ENCODE results near the gene GDNF. TPM values are rescaled to one million over a fixed set of nuclear protein-coding genes. Genes with fewer than 3 reads are reported as not detected.
"Not testable (repeated sequence)": the region's sequence is repeated elsewhere in the genome, so short reads cannot be mapped to it uniquely, and the experiment has no call there.

Gene GDNF
- total and polyA plus RNA-seq, 4 experiments from 2014 or later = not detected

DNA sequence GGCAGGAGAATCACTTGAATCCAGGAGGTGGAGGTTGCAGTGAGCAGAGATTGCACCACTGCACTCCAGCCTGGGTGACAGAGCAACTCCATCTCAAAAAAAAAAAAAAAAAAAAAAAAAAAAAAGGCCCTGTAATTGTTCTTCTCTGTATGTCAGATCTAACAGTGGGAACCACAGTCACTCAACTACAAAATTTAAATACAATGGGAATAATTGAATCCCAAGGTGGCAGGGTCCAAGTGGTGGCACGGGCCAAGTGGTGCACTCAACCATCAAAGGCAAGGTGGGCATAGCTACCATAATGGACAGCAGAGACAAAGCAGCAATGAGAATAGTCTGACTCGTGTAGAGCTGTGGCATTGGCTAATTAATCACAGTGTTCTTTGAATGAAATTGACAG, 44.5 kb downstream of the GDNF start:
- H3K27ac ChIP-seq (ENCODE audit: low read depth, low read length); H3K27me3 ChIP-seq (ENCODE audit: insufficient read depth, low read length); H3K4me3 Mint-ChIP-seq; H3K9me3 ChIP-seq (ENCODE audit: control insufficient read depth in 1 of 2, low read length in 2 of 2); H3K4me1 ChIP-seq (ENCODE audit: insufficient read depth, low read length); H3K36me3 ChIP-seq (ENCODE audit: insufficient read depth, low read length); CTCF ChIA-PET (ENCODE audit: partially characterized antibody); H3K27ac Mint-ChIP-seq; intact Hi-C loops (cut with micrococcal nuclease); H3K36me3 Mint-ChIP-seq; H3K27me3 Mint-ChIP-seq; H3K4me1 Mint-ChIP-seq; POLR2A ChIA-PET (ENCODE audit: partially characterized antibody); DNase-seq; H3K4me3 ChIP-seq (ENCODE audit: low read length in 2 of 2): not testable (repeated sequence)
- peaks cover 3 to 40% (median 23%) of the 10 kb centered on the region in 8 donors for H3K9me3 Mint-ChIP-seq

DNA sequence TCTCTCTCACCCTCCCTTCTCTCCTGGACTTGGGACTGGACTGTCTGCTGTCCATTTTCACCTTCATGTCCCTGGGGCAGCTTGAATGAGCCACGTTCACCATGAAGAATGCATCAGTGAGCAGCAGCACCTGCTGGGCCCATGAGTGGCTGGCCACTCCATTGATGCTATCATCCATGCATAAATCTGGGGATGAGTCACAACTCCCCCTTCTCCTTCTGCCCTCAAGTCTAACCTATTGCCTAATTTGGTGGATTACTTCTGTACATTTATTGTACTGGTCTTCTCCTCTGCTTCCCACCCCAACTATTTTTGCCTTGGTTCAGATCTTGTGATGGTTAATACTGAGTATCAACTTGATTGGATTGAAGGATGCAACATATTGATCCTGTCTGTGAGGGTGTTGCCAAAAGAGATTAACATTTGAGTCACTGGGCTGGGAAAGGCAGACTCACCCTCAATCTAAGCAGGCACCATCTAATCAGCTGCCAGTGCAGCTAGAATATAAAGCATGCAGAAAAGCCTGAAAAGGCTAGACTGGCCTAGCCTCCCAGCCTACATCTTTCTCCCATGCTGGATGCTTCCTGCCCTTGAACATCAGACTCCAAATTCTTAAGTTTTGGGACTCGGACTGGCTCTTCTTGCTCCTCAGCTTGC, 46.7 kb downstream of the GDNF start:
- H3K27me3 Mint-ChIP-seq = peaks cover 13% of the 10 kb centered on the region in 2 donors
- H3K27ac ChIP-seq (ENCODE audit: low read depth, low read length) = no peak overlapping the region
- H3K36me3 ChIP-seq (ENCODE audit: insufficient read depth, low read length) = no peaks in the 10 kb centered on the region
- POLR2A ChIA-PET (ENCODE audit: partially characterized antibody) = no interaction called here
- H3K36me3 Mint-ChIP-seq = peaks cover 0 to 2% of the 10 kb centered on the region in 2 donors
- no peak overlapping the region for H3K4me3 ChIP-seq (ENCODE audit: low read length in 2 of 2)
- H3K27me3 ChIP-seq (ENCODE audit: insufficient read depth, low read length) = peaks cover 3% of the 10 kb centered on the region
- H3K4me1 Mint-ChIP-seq = no peaks in the 10 kb centered on the region
- H3K4me1 ChIP-seq (ENCODE audit: insufficient read depth, low read length) = no peaks in the 10 kb centered on the region
- no peaks in the 10 kb centered on the region for H3K9me3 ChIP-seq (ENCODE audit: control insufficient read depth in 1 of 2, low read length in 2 of 2)
- H3K4me3 Mint-ChIP-seq = no peak overlapping the region
- no peak for DNase-seq
- intact Hi-C loops (cut with micrococcal nuclease) = no loop called here
- CTCF ChIA-PET (ENCODE audit: partially characterized antibody) = no interaction called here
- H3K27ac Mint-ChIP-seq = no peak overlapping the region
- H3K9me3 Mint-ChIP-seq = peaks cover 8 to 40% (median 23%) of the 10 kb centered on the region in 8 donors

DNA sequence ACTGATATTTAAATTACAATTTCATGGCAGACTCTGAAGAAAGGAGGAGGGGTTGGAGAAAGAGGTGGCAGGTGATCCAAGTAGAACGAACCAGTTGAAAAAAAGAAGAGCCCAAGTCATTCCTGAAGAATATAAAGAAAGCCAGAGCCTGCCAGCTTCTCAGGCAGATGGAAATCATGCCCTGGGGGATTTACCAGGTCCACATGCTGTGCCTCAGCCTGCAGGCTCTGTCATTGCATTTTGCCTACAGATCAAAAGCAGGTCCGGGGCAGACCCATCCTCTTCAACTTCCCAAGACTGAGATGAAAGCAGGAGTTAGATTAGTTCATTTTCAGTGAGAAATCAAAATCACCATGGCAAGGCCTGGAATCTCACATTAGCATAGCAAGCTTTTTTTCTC, 48.5 kb downstream of the GDNF start:
- no peak overlapping the region for H3K4me3 Mint-ChIP-seq
- no peak overlapping the region for H3K27ac Mint-ChIP-seq
- Histone ChIP-seq H3K4me3 (ENCODE audit: low read length in 2 of 2) (no peak overlapping the region), H3K9me3 (ENCODE audit: control insufficient read depth in 1 of 2, low read length in 2 of 2) (no peaks in the 10 kb centered on the region), H3K27ac (ENCODE audit: low read depth, low read length) (no peak overlapping the region), H3K4me1 (ENCODE audit: insufficient read depth, low read length) (no peaks in the 10 kb centered on the region), H3K36me3 (ENCODE audit: insufficient read depth, low read length) (no peaks in the 10 kb centered on the region), H3K27me3 (ENCODE audit: insufficient read depth, low read length) (peaks cover 3% of the 10 kb centered on the region)
- H3K4me1 Mint-ChIP-seq = no peaks in the 10 kb centered on the region
- intact Hi-C loops (cut with micrococcal nuclease) = no loop called here
- ChIA-PET POLR2A (ENCODE audit: partially characterized antibody) (no interaction called here), CTCF (ENCODE audit: partially characterized antibody) (no interaction called here)
- peaks cover 13% of the 10 kb centered on the region in 2 donors for H3K27me3 Mint-ChIP-seq
- H3K9me3 Mint-ChIP-seq = peaks cover 8 to 36% (median 20%) of the 10 kb centered on the region in 8 donors
- DNase-seq = no peak
- H3K36me3 Mint-ChIP-seq = peaks cover 2 to 3% of the 10 kb centered on the region in 2 donors

DNA sequence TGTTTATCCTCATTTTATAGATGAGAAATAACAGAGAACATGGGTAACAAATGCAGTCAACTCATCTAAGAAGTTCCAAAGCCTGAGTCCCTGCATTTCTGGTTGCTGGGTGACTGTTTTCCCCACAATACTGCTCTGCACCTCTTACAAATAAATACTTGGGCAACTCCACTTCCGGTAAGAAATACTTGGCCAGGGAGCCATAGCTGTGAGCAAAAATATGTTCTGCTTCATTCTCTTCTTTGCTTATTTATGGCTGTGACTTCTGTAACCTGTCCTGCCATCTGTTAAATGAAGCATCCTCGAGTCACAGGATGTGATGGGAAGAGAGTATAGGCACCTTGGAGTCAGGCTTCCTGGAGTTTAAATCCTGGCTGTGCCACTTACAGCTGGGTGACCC, 49.9 kb downstream of the GDNF start:
- no peaks in the 10 kb centered on the region for H3K4me1 ChIP-seq (ENCODE audit: insufficient read depth, low read length)
- ChIA-PET POLR2A (ENCODE audit: partially characterized antibody) (no interaction called here), CTCF (ENCODE audit: partially characterized antibody) (no interaction called here)
- DNase-seq = no peak
- peaks cover 13 to 15% of the 10 kb centered on the region in 2 donors for H3K27me3 Mint-ChIP-seq
- H3K27me3 ChIP-seq (ENCODE audit: insufficient read depth, low read length) = peaks cover 3% of the 10 kb centered on the region
- no peak overlapping the region for H3K4me3 ChIP-seq (ENCODE audit: low read length in 2 of 2)
- no peaks in the 10 kb centered on the region for H3K4me1 Mint-ChIP-seq
- intact Hi-C loops (cut with micrococcal nuclease) = no loop called here
- H3K27ac Mint-ChIP-seq = no peak overlapping the region
- peaks cover 8 to 27% (median 14%) of the 10 kb centered on the region in 8 donors for H3K9me3 Mint-ChIP-seq
- H3K27ac ChIP-seq (ENCODE audit: low read depth, low read length) = no peak overlapping the region
- no peak overlapping the region for H3K4me3 Mint-ChIP-seq
- H3K36me3 Mint-ChIP-seq = peaks cover 2 to 3% of the 10 kb centered on the region in 2 donors
- no peaks in the 10 kb centered on the region for H3K9me3 ChIP-seq (ENCODE audit: control insufficient read depth in 1 of 2, low read length in 2 of 2)
- H3K36me3 ChIP-seq (ENCODE audit: insufficient read depth, low read length) = no peaks in the 10 kb centered on the region

DNA sequence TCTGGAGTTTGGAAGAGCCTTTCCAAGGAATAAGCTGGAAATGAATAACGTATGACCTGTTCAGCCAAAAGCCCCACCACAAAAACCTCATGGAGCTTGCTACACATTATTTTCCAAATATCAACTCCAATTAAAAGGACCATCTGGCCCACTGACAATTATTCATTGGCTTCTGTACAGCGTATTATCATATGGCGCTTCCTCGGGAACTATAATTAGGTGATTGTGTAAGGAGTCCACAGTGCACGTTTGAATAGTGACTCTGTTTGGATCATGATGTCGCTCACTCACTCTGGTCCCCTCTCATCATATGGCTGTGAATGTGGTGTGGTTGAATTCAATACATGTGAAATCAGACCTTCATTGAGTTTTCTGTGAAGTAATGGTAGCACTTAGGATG, 52.1 kb downstream of the GDNF start:
- intact Hi-C loops (cut with micrococcal nuclease) = no loop called here
- Histone ChIP-seq H3K4me1 (ENCODE audit: insufficient read depth, low read length) (no peaks in the 10 kb centered on the region), H3K36me3 (ENCODE audit: insufficient read depth, low read length) (no peaks in the 10 kb centered on the region), H3K27ac (ENCODE audit: low read depth, low read length) (no peak overlapping the region), H3K4me3 (ENCODE audit: low read length in 2 of 2) (no peak overlapping the region), H3K27me3 (ENCODE audit: insufficient read depth, low read length) (peaks cover 3% of the 10 kb centered on the region), H3K9me3 (ENCODE audit: control insufficient read depth in 1 of 2, low read length in 2 of 2) (no peaks in the 10 kb centered on the region)
- no peaks in the 10 kb centered on the region for H3K4me1 Mint-ChIP-seq
- H3K4me3 Mint-ChIP-seq = no peak overlapping the region
- peaks cover 0 to 23% (median 7%) of the 10 kb centered on the region in 8 donors for H3K9me3 Mint-ChIP-seq
- no peak overlapping the region for H3K27ac Mint-ChIP-seq
- DNase-seq = no peak
- H3K36me3 Mint-ChIP-seq = peaks cover 0 to 3% of the 10 kb centered on the region in 2 donors
- H3K27me3 Mint-ChIP-seq = peaks cover 13% of the 10 kb centered on the region in 2 donors
- ChIA-PET POLR2A (ENCODE audit: partially characterized antibody) (no interaction called here), CTCF (ENCODE audit: partially characterized antibody) (no interaction called here)

DNA sequence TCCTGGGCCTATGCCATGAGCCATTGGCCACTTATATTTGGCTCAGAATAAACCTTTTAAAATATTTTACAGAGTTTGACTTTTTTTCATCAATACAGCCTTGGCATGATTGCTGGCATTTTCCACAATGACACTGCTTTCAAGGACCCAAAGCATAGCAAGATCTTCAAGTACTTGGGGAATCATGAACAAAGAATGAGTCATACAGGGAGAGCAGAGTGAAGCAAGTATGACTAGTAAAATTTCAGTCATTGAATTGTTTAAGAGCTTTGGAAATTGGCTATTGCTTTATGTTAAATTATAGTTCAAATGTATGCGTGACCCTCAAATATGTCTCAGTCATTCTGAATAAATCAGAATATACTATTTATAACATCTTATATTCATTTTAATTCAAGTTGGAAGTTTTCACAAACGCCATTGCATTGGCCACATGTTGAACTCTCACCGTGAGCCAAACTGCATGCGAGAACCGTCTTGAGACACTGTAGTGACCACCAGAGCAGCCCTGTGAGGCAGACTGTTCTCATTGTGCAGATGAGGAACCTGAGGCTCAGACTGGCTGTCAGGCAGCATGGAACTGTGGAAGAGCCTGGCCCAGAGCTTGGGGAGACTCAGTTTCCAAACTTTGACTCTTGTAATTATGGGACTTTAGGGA, 52.9 kb downstream of the GDNF start:
- H3K36me3 Mint-ChIP-seq = peaks cover 0 to 3% of the 10 kb centered on the region in 2 donors

DNA sequence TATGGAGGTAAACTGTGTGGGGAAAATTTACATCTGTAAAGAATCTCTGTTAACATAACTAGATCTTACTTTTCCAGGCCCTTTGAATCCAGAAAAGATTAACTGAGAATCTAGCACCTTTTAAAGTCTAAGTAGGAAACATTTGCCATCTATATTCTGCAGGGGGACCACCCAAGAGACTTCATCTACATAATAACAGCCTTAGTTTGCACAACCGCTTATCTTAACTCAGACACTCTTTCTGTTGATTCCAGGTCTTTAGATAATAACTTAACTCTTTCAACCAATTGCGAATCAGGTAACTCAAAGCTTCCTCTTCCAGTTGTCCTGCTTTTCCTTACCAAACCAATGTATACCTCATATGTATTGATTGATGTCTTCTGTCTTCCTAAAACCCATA, 53.4 kb downstream of the GDNF start:
- CTCF ChIA-PET (ENCODE audit: partially characterized antibody) = no interaction called here
- Histone ChIP-seq H3K36me3 (ENCODE audit: insufficient read depth, low read length) (no peaks in the 10 kb centered on the region), H3K4me3 (ENCODE audit: low read length in 2 of 2) (no peak overlapping the region), H3K27me3 (ENCODE audit: insufficient read depth, low read length) (peaks cover 3% of the 10 kb centered on the region), H3K27ac (ENCODE audit: low read depth, low read length) (no peak overlapping the region), H3K4me1 (ENCODE audit: insufficient read depth, low read length) (no peaks in the 10 kb centered on the region), H3K9me3 (ENCODE audit: control insufficient read depth in 1 of 2, low read length in 2 of 2) (no peaks in the 10 kb centered on the region)
- POLR2A ChIA-PET (ENCODE audit: partially characterized antibody) = no interaction called here
- no peak overlapping the region for H3K4me3 Mint-ChIP-seq
- peaks cover 12 to 13% of the 10 kb centered on the region in 2 donors for H3K27me3 Mint-ChIP-seq
- peaks cover 0 to 3% of the 10 kb centered on the region in 2 donors for H3K36me3 Mint-ChIP-seq
- intact Hi-C loops (cut with micrococcal nuclease) = no loop called here
- no peak overlapping the region for H3K27ac Mint-ChIP-seq
- no peaks in the 10 kb centered on the region for H3K4me1 Mint-ChIP-seq
- DNase-seq = no peak
- peaks cover 0 to 10% (median 4%) of the 10 kb centered on the region in 8 donors for H3K9me3 Mint-ChIP-seq

More for the DNA sequence above, 52.9 kb downstream of the GDNF start:
- Histone ChIP-seq H3K4me1 (ENCODE audit: insufficient read depth, low read length) (no peaks in the 10 kb centered on the region), H3K4me3 (ENCODE audit: low read length in 2 of 2) (no peak overlapping the region), H3K36me3 (ENCODE audit: insufficient read depth, low read length) (no peaks in the 10 kb centered on the region), H3K27ac (ENCODE audit: low read depth, low read length) (no peak overlapping the region), H3K9me3 (ENCODE audit: control insufficient read depth in 1 of 2, low read length in 2 of 2) (no peaks in the 10 kb centered on the region), H3K27me3 (ENCODE audit: insufficient read depth, low read length) (peaks cover 3% of the 10 kb centered on the region)
- no peak overlapping the region for H3K27ac Mint-ChIP-seq
- H3K9me3 Mint-ChIP-seq = peaks cover 0 to 16% (median 7%) of the 10 kb centered on the region in 8 donors
- POLR2A ChIA-PET (ENCODE audit: partially characterized antibody) = no interaction called here
- CTCF ChIA-PET (ENCODE audit: partially characterized antibody) = no interaction called here
- no peak overlapping the region for H3K4me3 Mint-ChIP-seq
- no peaks in the 10 kb centered on the region for H3K4me1 Mint-ChIP-seq
- H3K27me3 Mint-ChIP-seq = peaks cover 13% of the 10 kb centered on the region in 2 donors
- intact Hi-C loops (cut with micrococcal nuclease) = no loop called here
- no peak for DNase-seq

All from CD4-positive, alpha-beta memory T cell (primary cell).